ES-I3 (cell line): ENCODE results near the gene CAB39.

Experiments
- H3K36me3 ChIP-seq: 2 replicates; pipeline ENCODE4 v1.6.1; 2013; ENCODE audit warnings: mild to moderate bottlenecking, low read length, control low read depth, moderate library complexity; ENCODE audit not compliant: insufficient read depth
- H3K4me1 ChIP-seq: 2 replicates; pipeline ENCODE4 v1.6.1; 2013; ENCODE audit warnings: mild to moderate bottlenecking, control low read depth, low read length; ENCODE audit not compliant: insufficient read depth
- H3K9ac ChIP-seq: 2 replicates; pipeline ENCODE4 v1.6.1; 2013; ENCODE audit warnings: low read depth, mild to moderate bottlenecking, low read length, moderate library complexity
- H3K9me3 ChIP-seq: 2 replicates; pipeline ENCODE4 v1.6.1; 2013; ENCODE audit warnings: mild to moderate bottlenecking, low read length, moderate library complexity; ENCODE audit not compliant: control insufficient read depth, insufficient read depth

CAB39 gene

DNA sequence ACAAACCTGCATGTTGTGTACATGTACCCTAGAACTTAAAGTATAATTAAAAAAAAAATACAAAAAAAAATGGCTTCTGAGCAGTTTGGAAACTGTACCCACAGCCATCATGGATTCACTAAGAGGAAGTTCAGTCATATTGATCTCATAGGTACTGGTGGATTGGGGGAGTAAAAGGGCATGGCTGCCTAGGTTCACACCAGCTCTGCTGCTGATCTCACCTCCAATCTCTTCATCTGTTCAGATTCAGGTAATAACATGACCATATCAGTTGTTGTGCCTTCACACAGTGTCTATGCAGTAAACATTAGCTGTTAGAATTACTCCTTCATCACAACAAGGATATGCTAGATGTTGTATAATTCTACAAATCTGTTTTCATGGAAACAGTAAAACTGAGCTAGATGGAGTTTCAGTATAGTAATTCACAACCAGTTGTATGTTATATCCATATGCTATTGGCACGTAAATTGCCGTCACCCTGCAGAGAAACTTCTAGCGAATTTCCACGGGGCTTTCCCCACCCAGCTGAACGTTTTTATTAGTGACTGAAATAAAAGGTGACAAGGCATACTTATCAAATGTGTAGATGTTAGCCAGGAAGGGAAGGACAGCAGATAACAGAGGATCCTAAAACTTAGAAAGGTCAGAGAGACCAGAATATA lies 92.8 kb downstream of the CAB39 start:
- no peaks in the 10 kb centered on the region for H3K4me1 ChIP-seq
- H3K9ac ChIP-seq: no peak overlapping the region
- no peaks in the 10 kb centered on the region for H3K9me3 ChIP-seq
- H3K36me3 ChIP-seq: peaks cover under 1% of the 10 kb centered on the region; the same call in 1 of the 2 replicates

DNA sequence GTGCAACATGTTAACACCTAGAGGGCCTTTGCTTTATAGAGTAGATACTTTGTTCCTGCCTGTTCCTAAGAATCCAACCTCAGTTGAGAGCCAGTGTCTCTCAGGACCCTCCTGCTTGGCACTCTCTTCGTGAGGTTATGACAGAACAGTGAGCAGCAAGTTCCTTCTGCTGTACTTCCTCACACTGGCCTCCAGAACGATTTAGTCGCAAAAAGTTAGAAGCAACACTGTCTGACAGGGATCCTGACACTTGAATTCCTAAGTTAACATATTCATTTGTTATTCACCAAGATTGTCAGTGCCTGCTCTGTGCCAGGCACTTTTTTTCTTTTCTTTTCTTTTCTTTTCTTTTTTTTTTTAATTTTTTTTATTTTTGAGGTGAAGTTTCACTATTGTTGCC lies 95.1 kb downstream of the CAB39 start:
- H3K9ac ChIP-seq: no peak overlapping the region
- H3K4me1 ChIP-seq: no peaks in the 10 kb centered on the region
- H3K9me3 ChIP-seq: no peaks in the 10 kb centered on the region
- H3K36me3 ChIP-seq: peaks cover 10% of the 10 kb centered on the region

DNA sequence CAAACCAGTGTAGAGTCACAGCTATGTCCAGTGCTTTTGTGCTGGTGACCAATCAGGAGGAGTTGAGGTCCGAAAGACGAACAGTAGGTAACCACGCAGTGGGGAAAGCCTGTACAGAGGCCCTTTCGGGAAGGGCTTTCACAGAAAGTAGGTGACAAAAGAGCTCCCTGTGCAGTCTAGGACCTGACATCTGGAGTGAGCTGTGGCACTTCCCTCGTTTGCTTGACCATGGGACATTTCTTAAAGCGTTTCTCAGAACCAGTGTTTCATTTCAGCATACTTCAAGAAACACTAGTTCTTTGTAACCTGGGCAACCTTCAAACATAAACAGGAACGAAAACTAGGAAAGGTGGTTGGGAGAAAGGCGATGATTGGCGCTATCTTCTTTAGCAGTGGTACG lies 96.4 kb downstream of the CAB39 start:
- Histone ChIP-seq H3K9me3 (no peaks in the 10 kb centered on the region), H3K36me3 (peaks cover 10% of the 10 kb centered on the region), H3K4me1 (no peaks in the 10 kb centered on the region), H3K9ac (no peak overlapping the region)

DNA sequence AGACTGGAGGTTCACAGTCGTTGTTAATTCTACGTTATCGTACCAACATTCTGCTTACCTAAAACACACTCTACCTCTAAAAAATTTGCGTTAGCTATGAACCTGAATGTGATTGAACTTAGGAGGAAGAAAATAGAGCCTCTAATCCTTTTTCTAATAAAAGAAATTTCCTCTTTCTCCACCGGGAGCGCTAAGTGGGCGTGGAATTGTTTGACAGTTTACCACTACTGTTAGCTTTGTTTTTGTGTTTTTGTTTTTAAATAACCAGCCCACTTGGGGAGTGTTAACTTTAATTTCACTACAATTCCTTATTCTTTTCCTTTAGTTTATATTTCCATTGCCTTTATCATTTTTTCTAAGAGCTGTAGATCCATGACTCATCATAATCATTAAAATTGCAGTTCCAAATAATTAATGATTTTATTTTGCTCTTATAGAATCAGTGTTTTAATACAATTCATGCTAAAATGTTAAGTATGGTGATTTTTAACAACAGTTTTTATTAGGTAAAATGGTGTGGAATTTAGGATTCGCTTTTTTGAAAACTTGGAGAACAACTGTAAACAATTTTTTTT lies 97.1 kb downstream of the CAB39 start:
- Histone ChIP-seq H3K36me3 (peaks cover 10% of the 10 kb centered on the region), H3K4me1 (no peaks in the 10 kb centered on the region), H3K9me3 (no peaks in the 10 kb centered on the region), H3K9ac (no peak overlapping the region)

DNA sequence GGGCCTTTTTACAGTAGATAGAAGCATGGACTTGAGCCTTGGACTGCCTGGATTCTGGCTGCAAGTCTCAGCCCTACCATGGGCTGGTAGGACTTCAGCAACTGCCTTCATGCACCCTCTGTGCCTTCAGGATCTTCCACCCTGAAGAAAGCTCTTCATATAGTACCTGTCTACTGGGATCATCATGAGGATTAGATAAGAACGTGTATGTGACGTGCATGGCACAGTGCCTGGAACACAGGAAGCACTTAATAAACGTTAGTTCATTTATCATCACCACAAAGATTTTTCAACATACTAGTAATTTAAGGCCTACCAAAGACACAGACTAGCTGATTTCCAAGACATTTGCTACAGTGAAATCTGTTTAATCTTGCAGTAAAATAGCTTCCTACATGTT lies 98.9 kb downstream of the CAB39 start:
- Histone ChIP-seq H3K9me3 (no peaks in the 10 kb centered on the region), H3K9ac (no peak overlapping the region), H3K36me3 (peaks cover 10% of the 10 kb centered on the region), H3K4me1 (no peaks in the 10 kb centered on the region)

DNA sequence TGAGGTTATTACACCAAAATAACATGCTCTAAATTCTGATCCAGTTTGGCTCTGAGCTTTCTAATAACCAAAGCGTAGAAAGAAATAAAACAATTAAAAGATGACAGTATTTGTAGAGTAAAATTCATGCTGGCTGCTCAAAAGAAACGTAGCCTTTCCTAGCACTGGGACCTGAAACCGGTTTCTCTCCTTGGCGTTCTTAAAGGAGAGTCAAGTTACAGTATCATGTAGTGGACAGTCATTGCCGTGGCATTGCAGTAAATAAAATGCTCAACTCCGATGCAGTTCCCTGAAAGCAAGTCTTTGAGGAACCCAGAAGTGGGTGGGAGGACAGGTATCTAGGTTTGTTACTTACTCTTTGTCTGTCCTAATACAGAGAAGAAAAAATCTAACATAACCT lies 99.4 kb downstream of the CAB39 start:
- Histone ChIP-seq H3K9ac (no peak overlapping the region), H3K4me1 (no peaks in the 10 kb centered on the region), H3K9me3 (no peaks in the 10 kb centered on the region), H3K36me3 (peaks cover 10% of the 10 kb centered on the region)

DNA sequence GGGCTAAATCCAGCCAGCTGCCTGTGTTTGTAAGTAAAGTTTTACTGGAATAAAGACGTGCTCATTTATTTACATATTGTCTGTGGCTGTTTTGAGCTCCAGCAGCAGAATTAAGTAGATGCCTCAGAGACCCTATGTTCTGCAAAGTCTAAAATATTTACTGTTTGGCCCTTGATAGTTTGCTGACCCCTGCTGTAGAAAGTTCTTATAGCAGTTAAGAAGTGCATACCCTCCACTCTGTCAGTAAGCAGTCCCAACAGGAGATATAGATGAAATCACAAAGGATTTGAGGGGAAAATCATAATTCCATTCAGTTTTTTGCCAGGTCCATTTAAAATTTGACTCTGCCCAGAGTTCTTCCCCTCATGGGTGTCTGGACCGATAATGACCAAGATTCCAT lies 102.0 kb downstream of the CAB39 start:
- Histone ChIP-seq H3K9ac (no peak overlapping the region), H3K36me3 (peaks cover 21% of the 10 kb centered on the region), H3K9me3 (no peaks in the 10 kb centered on the region), H3K4me1 (no peaks in the 10 kb centered on the region)

DNA sequence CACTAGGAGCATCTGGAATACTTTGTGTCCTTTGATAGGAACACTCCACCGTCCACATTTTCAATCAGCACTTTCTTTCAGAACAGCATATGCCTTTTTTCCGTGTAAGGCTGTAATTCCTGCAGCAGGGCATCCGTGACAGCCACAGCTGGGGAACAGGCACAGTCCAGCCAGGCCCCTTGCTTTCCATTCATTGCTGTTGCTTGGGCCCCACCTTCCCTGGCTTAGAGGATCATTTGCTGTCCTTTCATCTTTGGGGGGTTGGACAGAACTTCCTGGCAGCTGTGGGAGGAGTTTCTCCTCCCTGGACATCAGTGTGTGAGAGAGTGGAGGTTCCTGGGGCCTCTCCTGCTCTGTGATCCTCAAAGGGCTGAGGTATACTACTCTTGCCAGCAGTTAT lies 102.4 kb downstream of the CAB39 start:
- Histone ChIP-seq H3K9ac (no peak overlapping the region), H3K36me3 (peaks cover 21% of the 10 kb centered on the region), H3K9me3 (no peaks in the 10 kb centered on the region), H3K4me1 (no peaks in the 10 kb centered on the region)

DNA sequence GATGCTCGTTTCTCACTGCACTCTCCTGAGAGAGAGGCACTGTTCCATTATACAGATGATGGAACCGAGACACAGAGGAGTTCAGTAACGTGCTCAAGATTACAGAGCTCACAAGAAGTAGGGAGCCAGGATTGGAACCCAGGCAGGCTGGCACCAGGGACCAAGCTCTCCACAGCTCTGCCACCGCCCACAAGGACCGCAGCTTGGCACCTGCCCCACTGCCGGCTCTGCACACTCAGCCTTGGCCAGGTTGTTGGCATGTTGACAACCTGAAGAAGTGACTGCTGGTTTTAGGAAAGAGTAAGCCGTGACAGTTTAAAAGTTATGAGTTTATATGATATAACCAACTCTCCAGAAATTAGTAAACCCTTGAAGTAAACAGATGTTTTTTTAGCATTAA lies 104.1 kb downstream of the CAB39 start:
- Histone ChIP-seq H3K36me3 (peaks cover 11% of the 10 kb centered on the region), H3K4me1 (no peaks in the 10 kb centered on the region), H3K9ac (no peak overlapping the region), H3K9me3 (no peaks in the 10 kb centered on the region)

DNA sequence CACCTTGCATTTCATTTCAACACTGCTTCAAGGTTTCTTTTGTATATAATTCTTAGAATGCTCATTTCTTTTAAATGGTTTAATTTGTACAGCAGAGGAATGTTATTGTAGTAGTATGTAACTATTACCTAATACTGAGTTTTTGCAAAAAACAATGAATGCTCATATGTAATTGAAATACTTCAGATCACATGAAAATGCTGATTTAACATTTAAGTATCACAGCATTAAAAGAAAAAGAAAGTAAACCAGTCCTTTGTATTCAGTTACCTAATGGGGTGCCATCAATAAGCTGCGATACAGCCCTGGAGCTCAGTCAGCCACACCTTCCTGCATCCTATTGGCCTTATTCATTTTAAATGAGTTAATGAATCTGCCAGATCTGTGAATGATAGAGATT lies 106.8 kb downstream of the CAB39 start:
- Histone ChIP-seq H3K4me1 (no peaks in the 10 kb centered on the region), H3K9ac (no peak overlapping the region), H3K36me3 (peaks cover 11% of the 10 kb centered on the region), H3K9me3 (no peaks in the 10 kb centered on the region)

DNA sequence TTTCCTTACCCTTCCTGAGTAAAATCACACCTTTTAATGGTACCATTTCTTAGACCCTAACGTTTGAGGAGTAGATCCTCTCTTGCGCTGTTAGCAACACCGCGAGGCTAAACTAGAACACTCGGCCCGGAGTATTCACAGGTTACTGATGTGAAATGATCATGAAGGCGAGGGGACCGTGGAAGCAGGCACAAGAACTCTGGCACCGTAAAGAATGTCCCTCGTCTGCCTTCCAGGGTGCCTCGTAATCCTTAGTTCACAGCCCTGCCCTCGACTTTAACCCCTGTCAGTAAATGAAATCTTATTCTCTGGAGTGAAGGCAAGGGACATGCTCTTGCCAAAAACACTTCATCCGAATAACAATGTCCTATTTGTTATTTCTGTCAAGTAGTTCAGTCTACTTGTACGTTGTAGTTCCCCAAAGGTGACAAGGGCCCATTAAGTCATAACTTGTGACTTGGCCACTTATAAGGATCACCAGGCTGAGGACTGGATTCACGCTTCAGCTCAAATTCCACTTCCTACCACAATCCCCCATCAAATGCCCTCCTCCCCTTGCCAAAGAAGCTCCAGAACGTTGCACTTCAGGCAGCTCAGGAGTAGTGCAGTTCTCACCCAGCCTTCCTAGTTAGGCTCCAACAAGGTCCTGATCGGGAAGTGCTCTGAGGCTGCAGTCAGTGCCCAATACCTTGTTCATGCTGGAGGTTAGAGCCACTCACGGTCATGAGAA lies 108.8 kb downstream of the CAB39 start:
- no peaks in the 10 kb centered on the region for H3K4me1 ChIP-seq
- peaks cover 11% of the 10 kb centered on the region for H3K36me3 ChIP-seq
- no peak overlapping the region for H3K9ac ChIP-seq
- H3K9me3 ChIP-seq: no peaks in the 10 kb centered on the region

DNA sequence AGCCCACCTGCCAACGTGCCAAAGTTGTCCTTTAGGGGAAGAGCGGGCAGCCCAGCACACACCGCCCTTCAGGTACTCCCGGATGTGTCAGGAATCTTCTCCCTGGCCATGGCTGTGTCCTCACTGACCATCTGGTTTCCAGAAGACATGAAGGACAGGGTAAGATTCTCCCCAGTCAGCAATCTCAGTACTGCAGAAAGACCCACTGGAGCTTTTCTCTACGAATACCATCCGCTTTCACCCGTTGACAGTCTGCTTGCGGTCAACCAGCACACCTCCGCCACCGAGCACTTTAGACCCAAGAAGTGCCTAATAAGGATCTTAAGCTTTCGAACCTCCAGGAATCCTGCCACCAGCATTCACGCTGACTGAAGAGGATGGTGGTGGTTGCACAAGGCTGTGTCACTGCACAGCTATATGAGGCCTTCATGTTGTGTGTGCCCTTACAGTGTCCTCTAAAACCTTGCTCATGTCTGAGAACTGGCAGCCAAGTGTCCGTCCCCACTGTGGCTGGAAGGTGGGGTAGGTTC lies 109.4 kb downstream of the CAB39 start:
- no peak overlapping the region for H3K9ac ChIP-seq
- H3K36me3 ChIP-seq: peaks cover 11% of the 10 kb centered on the region
- H3K4me1 ChIP-seq: no peaks in the 10 kb centered on the region
- H3K9me3 ChIP-seq: no peaks in the 10 kb centered on the region

DNA sequence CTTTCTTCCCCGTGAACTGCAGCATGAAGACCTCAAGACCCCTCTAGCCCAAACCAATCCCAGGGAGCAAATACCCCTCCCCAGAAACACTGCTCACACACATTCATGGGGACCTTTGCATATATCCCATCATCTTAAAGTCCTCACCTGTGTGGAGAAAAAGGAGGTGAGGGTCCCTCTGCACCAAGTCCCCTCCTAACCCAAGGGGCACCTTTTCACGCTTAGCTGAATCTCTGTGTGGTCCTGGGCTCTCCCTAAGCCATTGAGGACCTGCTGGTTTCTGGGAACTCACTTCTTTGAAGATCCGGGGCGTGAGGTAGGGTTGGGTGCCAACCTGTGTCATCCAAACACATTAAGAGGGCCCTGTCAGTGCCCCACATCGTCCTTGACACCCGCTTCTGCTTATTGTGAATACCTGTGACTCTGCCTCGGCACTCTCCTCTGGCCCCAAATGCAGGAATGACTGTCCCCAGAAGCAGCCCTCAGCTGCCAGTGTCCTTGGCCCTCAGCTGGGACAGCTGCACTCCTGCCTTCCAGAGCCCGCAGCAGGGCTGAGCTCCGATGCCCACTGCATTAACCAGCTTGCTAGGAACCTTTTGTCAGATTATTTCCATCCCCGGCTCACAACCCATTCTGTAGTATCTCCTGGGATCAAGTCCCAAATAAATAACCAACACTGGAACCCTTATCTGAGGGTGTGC lies 110.8 kb downstream of the CAB39 start:
- Histone ChIP-seq H3K9ac (no peak overlapping the region), H3K4me1 (no peaks in the 10 kb centered on the region), H3K9me3 (no peaks in the 10 kb centered on the region), H3K36me3 (0 out of 2 replicates have a peak, but pooled peaks cover 6% of the 10 kb centered on the region)

DNA sequence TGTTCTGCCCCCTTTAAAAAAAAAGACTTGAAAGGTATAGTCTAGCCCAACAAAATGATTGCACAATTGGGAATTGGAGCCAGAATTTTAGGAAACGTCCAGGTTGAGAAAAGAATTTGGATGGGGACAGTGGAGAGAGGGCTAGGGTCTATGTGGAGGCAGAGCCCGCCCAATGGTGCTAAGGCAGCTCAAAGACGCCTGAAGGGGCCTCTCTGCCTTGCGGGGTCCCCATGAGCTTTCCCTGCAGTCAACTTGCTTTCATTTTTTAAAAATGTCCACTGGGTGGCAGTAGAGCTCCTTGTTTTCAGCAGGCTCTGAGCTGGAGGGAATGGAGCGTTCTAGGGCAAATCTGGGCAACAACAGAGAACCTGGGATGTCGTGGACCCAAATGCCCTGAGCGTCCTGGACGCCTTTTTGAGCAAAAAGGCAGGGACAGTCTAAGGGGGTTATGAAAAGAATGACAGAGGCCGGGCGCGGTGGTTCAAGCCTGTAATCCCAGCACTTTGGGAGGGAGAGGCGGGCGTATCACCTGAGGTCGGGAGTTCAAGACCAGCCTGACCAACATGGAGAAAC lies 111.8 kb downstream of the CAB39 start:
- Histone ChIP-seq H3K4me1 (no peaks in the 10 kb centered on the region), H3K9ac (no peak overlapping the region), H3K9me3 (no peaks in the 10 kb centered on the region), H3K36me3 (no peaks in the 10 kb centered on the region)
